Measurements from ENCODE around the gene INSM1.

GRCh38 chr20:20386192-20386591 lies 18.3 kb downstream of the INSM1 start:
- TF ChIP-seq CTCF (conservative IDR thresholded peaks at IDR 0.05) = no peak
- TF ChIP-seq ZFX (IDR thresholded peaks at IDR 0.05) = no peak
